Myocyte (in vitro differentiated cells): ENCODE measurements around the gene TLE3. TPM values are rescaled to one million over a fixed set of nuclear protein-coding genes. Genes with fewer than 3 reads are reported as not detected.
"Not testable (repeated sequence)": the region's sequence is repeated elsewhere in the genome, so short reads cannot be mapped to it uniquely, and the experiment has no call there.

ENCODE experiments used
- DNase-seq: peaks from one replicate; pipeline ENCODE4 v3.0.0-alpha.2; 2012; ENCODE audit warnings: low read depth
- total RNA-seq: library from RNA; depleted of rRNA; stranded (reverse); fragments of >200 nt; gene quantifications from 2 replicates; pipeline ENCODE4 v1.2.3, GENCODE V29; 2014

Gene TLE3
- total RNA-seq, 1 donor from 2014 or later: 16.7 TPM

DNA sequence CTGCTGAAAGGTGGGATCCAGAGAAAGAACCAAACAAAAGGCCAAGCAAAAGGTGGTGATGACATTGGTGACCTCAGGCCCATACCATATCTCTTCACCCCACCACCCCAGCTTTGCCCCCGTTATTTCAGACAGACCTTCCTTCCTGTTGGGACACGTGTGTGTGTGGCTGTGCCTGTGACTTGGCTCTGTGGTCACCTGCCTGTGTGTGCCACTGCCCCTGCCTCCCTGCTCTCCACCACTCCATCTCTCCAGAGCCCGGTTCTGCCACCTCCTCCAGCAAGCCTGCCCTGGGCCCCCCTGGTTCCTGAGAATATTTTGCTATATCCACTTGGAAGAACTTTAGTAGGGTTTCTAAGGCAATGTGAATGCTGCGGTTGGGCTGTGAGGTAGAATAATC lies 28.6 kb upstream of the TLE3 start:
- DNase-seq: no peak

DNA sequence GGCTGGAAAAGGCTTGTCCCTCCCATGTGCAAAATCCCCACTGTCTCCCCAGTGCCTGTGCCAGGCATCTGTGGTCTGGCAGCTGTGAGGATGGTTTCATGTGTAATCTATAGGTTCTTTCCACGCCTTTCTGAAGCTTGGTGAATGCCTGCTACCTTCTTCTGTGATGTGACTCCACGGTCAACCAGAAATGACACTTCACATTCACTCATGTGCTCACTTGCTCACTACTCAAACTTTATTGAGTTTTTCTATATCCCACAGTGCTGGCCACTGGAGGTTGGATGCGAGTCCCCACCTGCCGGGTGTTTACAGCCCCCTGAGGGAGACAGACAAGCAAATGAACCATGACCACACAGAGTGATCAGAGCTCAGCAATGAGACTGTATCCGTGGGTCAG lies 27.9 kb upstream of the TLE3 start:
- no peak for DNase-seq

- DNase-seq: peak; percentile 78
Measured at GRCh38 chr15:70121624-70122302, 24.0 kb upstream of the TLE3 start.

GRCh38 chr15:70120958-70121623 lies 23.4 kb upstream of the TLE3 start:
- DNase-seq: no peak

DNA sequence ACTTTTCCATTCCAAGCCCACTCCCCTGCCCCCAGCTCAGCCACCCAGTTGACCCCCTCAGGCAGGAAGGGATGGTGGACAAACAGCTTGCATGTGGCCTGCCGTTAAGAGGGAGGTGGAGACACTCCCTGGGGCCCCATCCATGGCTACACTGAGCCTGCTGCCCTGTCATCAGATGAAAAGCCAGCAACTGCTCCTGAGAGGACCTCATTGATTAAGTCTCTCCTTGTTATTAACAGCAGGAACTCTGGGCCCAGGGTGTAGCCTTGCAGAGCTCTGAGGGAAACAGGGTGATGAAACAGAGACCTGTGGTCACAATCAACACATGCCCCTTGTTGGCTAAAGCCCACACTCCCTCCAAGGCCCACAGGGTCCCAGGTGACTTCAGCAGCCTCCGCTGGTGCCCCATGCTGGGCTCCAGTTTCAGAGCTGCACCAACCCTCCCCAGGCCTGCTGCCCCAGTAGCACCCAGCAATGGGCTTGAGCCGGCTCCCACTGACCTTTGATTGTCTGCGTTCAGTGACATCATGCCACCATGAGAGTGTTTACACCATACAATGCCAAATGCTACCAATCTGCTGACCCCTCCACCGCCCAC lies 22.3 kb upstream of the TLE3 start:
- DNase-seq: no peak

DNA sequence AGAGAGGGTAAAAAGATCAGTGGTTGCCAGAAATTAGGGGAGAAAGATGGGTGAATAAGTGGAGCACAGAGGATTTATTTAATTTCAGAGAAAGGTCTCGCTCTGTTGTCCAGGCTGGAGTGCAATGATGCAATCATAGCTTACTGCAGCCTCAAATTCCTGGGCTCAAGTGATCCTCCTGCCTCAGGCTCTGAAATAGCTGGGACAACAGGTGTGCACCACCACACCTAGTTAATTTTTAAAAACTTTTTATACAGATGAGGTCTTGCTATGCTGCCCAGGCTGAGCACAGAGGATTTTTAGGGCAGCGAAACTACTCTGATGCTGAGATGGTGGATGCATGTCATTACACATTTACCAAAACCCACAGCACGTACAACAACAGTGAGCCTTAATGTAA lies 20.9 kb upstream of the TLE3 start:
- no peak for DNase-seq

- no peak for DNase-seq
Measured at GRCh38 chr15:70116317-70116716, 18.6 kb upstream of the TLE3 start.

- DNase-seq: no peak
Measured at GRCh38 chr15:70114221-70114620, 16.5 kb upstream of the TLE3 start.

- DNase-seq: no peak
Measured at GRCh38 chr15:70113304-70113700, 15.6 kb upstream of the TLE3 start.

DNA sequence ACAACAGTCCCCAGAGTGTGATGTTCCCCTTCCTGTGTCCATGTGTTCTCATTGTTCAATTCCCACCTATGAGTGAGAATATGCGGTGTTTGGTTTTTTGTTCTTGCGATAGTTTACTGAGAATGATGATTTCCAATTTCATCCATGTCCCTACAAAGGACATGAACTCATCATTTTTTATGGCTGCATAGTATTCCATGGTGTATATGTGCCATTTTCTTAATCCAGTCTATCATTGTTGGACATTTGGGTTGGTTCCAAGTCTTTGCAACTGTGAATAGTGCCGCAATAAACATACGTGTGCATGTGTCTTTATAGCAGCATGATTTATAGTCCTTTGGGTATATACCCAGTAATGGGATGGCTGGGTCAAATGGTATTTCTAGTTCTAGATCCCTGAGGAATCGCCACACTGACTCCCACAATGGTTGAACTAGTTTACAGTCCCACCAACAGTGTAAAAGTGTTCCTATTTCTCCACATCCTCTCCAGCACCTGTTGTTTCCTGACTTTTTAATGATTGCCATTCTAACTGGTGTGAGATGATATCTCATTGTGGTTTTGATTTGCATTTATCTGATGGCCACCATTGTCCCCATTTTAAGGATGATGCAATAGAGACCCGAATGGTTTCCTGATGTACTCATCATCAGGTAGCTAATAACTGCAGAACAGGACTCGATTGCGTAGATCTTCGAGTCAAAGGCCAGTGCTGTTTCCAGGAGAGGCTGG lies 15.0 kb upstream of the TLE3 start:
- not testable (repeated sequence) for DNase-seq

DNA sequence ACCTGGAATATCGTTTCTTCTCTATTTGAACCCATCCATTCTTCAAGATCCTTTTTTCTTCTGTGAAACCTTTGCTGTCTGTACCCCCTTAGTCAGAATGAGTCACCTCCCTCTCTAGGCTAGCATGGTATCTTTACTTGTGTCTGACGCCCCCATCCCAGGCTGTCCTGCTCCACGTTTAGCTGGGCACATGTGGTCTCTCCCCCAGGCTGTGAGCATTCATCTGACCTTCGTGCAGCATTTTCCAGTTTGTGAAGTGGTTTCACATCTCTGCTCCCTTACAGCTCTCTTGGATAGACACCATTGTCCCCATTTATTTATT lies 14.3 kb upstream of the TLE3 start:
- no peak for DNase-seq

GRCh38 chr15:70111203-70112073 lies 13.7 kb upstream of the TLE3 start:
- DNase-seq: peak; percentile 89

DNA sequence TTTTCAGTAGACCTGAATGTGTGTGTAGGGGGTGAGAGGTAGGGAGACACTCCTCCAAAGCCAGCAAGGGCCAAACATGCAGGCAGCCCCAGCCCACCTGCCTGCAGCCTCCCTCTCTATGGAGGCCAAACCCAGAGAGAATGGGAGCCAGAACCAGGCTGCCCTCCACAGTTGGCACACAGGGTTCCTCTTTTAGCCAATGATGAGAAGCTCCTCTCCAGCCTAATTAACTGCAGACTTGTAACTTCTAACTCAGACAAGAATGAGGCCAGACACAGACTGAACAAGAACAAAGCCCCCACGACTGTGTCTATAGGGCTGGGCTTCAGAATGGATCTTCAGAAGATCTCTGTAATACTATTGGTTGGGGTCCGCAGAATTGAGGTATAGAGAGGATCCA lies 12.3 kb upstream of the TLE3 start:
- DNase-seq: no peak

DNA sequence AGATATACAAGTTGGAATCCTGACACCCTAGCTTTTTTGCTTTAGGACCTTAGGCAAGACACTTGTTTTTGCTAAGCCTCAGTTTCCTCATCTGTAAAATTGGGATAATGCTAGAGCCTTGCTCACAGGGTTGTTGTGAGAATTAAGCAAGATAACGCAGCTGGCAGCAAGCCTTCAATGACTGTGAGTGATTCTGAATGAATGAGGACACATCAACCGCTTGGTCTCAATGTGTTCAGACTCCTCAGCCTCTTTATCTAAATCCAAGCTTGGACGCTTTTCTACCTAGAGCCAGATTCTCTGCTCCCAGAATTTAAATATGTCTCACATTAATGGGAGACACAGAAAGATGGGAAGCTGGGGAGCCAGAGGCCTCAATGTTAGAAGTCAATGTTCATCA lies 11.8 kb upstream of the TLE3 start:
- no peak for DNase-seq

DNA sequence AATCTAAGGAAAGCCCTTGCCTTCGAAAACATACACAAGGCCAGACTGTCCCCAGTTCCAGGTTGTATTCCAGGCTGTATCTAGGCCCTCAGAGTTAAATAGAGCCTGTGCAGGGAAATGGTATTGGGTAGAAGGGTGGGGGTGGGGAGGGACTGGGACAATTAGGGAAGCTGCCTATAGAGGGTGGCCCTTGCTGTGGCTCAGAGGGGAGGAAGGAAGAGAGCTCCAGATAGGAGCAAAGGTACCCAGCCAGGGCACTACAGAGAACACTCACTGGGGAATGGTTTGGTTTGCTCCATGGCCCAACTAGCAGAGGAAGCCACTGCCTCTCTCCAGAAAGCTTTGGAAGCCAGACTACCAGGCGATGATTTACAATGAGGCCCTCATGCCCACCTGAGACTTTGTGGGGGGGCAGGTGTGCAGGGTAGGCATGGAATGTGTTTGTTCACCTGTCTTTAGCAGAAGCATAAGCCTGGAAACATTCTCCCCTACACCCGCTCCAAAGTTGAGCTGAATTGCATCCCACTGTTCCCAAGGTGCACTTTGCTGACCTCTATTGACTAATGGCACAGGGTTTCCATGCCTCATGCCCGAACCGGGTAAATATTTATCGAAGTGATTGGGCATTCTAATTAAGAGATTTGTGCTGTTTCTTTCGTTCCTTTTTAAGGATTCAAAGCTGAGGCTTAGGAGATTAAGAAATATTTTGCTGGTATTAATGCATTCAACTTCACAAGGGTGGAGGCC lies 6.3 kb upstream of the TLE3 start:
- DNase-seq: no peak

- no peak for DNase-seq
Measured at GRCh38 chr15:70102827-70103226, 5.1 kb upstream of the TLE3 start.

DNA sequence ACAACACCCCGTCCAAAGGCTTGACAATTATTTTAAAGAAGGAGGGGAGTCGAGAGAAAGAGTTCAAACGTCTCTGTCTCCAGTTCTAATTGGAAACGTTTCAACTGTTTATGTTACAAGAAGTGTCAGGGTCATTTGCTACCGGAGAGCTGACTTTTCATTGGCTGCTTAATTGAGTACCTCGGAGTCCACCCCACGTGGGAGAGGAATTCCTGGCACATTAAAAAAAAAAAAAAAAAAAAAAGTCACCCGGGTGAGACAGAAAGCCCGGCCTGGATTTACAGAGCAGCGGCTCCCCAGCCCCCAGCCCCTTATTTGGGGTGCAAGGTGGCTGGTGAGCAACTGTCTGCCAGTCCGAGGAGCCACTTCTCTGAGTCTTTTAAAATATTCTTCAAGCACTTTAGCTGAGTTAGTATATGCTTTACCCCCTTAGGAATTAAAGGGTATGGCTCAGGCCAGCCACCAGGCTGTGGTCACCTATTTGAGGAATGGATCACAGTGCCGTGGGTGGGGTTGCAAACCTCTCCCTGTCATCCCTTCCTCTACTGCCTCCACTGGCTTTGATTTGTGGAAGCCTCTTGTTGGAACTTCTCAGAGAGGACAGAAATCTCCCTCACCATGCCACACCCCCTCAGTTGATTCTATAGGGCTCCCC lies 3.9 kb upstream of the TLE3 start:
- DNase-seq: peak; percentile 89

DNA sequence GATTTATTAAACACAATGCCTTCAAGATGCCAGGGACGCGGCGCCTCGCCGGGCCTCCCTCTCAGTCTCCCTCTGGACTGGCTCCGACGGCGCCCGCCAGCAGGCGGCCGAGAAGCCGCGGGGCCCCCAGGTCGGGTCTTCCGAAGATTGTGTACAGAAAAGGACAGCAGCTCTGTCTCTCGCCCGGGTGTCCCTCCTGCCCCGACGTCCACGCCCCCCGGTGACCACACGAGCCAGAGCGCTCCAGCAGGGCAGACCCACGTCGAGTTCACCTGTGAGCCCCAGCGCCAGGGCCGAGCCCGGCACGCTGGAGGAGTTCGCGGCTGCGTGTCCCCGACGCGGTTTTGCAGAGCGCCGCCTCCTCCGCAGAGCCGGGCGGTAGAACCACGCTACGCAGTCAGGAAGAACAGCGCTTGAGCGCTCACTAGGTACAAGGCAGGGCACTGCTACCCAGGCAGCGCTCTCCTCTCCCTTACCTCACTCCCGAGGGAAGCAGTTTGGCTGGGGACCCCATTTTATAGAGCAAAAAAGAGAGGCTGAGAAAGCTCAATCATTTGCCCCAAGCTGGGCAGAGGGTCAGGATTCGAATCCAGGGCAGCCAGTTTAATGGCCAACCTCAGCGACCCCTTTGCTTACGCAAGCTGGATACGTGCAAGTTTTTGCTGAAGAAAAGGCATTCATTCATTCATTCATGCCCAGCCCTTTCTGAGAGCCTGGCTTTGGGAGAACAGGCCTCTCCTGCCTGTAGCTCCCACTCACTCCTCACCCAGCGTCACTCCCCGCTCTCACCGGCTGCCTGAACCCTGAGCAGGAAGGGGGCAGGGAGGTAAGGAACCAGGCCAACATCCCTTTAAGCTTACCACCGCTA lies 3.0 kb upstream of the TLE3 start:
- no peak for DNase-seq

DNA sequence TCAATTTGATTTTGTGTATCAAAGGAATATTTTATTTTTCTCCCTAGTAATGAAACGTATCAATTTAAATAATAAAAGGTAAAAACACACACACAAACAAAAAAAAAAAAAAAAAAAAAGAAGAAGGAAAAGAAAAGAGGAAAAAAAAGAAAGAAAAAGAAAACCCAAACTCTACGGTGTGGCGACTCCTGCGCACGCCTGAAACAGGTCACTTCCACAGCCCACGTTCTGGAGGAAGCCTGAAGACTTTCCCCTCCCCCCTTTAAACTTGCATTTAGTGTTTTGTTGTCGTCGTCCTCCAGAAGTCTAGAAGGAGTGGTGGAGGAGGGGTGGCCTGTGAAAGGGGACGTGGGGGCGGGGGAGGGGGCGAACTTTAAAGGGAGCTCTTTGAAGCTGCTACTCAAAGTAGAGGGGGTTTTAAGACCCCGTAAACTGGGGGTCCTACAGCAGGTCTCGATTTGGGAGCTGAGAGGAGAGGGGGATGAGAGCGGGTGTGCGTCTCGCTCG lies 2.3 kb upstream of the TLE3 start:
- DNase-seq: no peak
